H1 (cell line): ENCODE results near the gene BCAR1. TPM values are rescaled to one million over a fixed set of nuclear protein-coding genes. Genes with fewer than 3 reads are reported as not detected.

Experiments
- CTCF ChIA-PET: fragments of 300-600 bp; sonication (Branson Sonifier 250); formaldehyde crosslinking; loops from one replicate; lab custom pipeline; 2021; ENCODE audit not compliant: partially characterized antibody; lab: Charles Lee
- POLR2A ChIA-PET: fragments of 300-600 bp; sonication (Branson Sonifier 250); formaldehyde crosslinking; loops from one replicate; lab custom pipeline; 2021; ENCODE audit warnings: inconsistent platforms; ENCODE audit not compliant: partially characterized antibody; lab: Charles Lee
- DNase-seq, 2 experiments: peaks; one replicate each; pipeline versions ENCODE4 v3.0.0 to v3.0.0-alpha.2; 2010 to 2022; ENCODE audit warnings: low spot score in 2 of 2, low read depth in 1 of 2, mixed read lengths in 1 of 2
- FAIRE-seq: peaks from 2 replicates; lab custom pipeline; 2011; peaks lifted over from hg19 to GRCh38; lab: Jason Lieb, UNC
- H2AFZ ChIP-seq: 2 replicates; pipeline ENCODE4 v1.8.1; 2012; ENCODE audit warnings: low read length, inconsistent platforms
- H2AK5ac ChIP-seq: 2 replicates; pipeline ENCODE4 v1.6.1; 2013; ENCODE audit warnings: low read depth, low read length
- H2BK120ac ChIP-seq: replicated peaks from 2 replicates; pipeline ENCODE3; 2013; ENCODE audit warnings: low read depth, low read length, inconsistent platforms
- H2BK12ac ChIP-seq: 2 replicates; pipeline ENCODE4 v1.6.1; 2013; ENCODE audit warnings: low read depth, low read length
- H2BK15ac ChIP-seq: 2 replicates; pipeline ENCODE4 v1.6.1; 2013; ENCODE audit warnings: low read length
- H2BK20ac ChIP-seq: 2 replicates; pipeline ENCODE4 v1.6.1; 2013; ENCODE audit warnings: low read length
- H2BK5ac ChIP-seq: 2 replicates; pipeline ENCODE4 v1.6.1; 2013; ENCODE audit warnings: low read depth, low read length
- H3K14ac ChIP-seq: 2 replicates; pipeline ENCODE4 v1.6.1; 2013; ENCODE audit warnings: inconsistent platforms; ENCODE audit not compliant: insufficient read length
- H3K18ac ChIP-seq: 2 replicates; pipeline ENCODE4 v1.6.1; 2013; ENCODE audit warnings: low read length; ENCODE audit errors: extremely low read depth
- H3K23ac ChIP-seq: 2 replicates; pipeline ENCODE4 v1.6.1; 2013; ENCODE audit warnings: inconsistent platforms; ENCODE audit not compliant: insufficient read length
- H3K23me2 ChIP-seq: 2 replicates; pipeline ENCODE4 v1.6.1; 2013; ENCODE audit warnings: low read depth, low read length
- H3K27ac ChIP-seq: 2 replicates; pipeline ENCODE4 v1.6.1; 2011; ENCODE audit warnings: low read depth, low read length, inconsistent platforms
- H3K27me3 ChIP-seq, 4 experiments: replicated peaks in 1 of 4; 1 replicate in 1 of 4; 2 replicates in 3 of 4; pipeline versions ENCODE4 v1.6.1 to v1.8.1; 2011 to 2013; ENCODE audit warnings: low read length in 3 of 4, mild to moderate bottlenecking in 3 of 4, inconsistent platforms in 2 of 4, mixed read lengths in 2 of 4, moderate library complexity in 1 of 4; ENCODE audit not compliant: control insufficient read depth in 3 of 4, insufficient read depth in 3 of 4; ENCODE audit errors: extremely low read depth in 1 of 4
- H3K36me3 ChIP-seq, 4 experiments: 2 replicates each; pipeline versions ENCODE4 v1.6.1 to v1.8.1; 2011 to 2013; ENCODE audit warnings: mild to moderate bottlenecking in 4 of 4, low read length in 3 of 4, moderate library complexity in 2 of 4, control low read depth in 1 of 4, inconsistent platforms in 1 of 4; ENCODE audit not compliant: insufficient read depth in 4 of 4, control insufficient read depth in 2 of 4
- H3K4ac ChIP-seq: replicated peaks from 2 replicates; pipeline ENCODE3; 2013; ENCODE audit warnings: low read length, low read depth, mixed read lengths, inconsistent platforms; ENCODE audit not compliant: insufficient read length
- H3K4me1 ChIP-seq, 4 experiments: replicated peaks in 1 of 4; 1 replicate in 1 of 4; 2 replicates in 3 of 4; pipeline versions ENCODE4 v1.6.1 to v1.8.1; 2011 to 2013; ENCODE audit warnings: low read length in 3 of 4, inconsistent platforms in 2 of 4, mixed read lengths in 1 of 4; ENCODE audit not compliant: insufficient read depth in 4 of 4, control insufficient read depth in 3 of 4
- H3K4me2 ChIP-seq, 2 experiments: 2 replicates each; pipeline versions ENCODE4 v1.6.1 to v1.8.1; 2011 to 2013; ENCODE audit warnings: low read depth in 2 of 2, low read length in 2 of 2, control low read depth in 1 of 2, inconsistent platforms in 1 of 2, mild to moderate bottlenecking in 1 of 2; ENCODE audit not compliant: insufficient read depth in 1 of 2
- H3K4me3 ChIP-seq, 4 experiments: fragments of 200-600, 300-600 bp in 1 of 4; sonication (generic), shearing (Covaris generic), sonication (Bioruptor Twin) in 1 of 4; 2 replicates each; pipeline versions ENCODE4 v1.5.1 to v1.8.1; 2011 to 2016; ENCODE audit warnings: low read length in 4 of 4, low read depth in 3 of 4, control low read depth in 2 of 4, inconsistent platforms in 2 of 4, mild to moderate bottlenecking in 2 of 4, mixed read lengths in 1 of 4, moderate library complexity in 1 of 4; ENCODE audit not compliant: insufficient read depth in 2 of 4; ENCODE audit errors: extremely low read depth in 1 of 4
- H3K56ac ChIP-seq: replicated peaks from 2 replicates; pipeline ENCODE3; 2013; ENCODE audit warnings: low read depth, mild to moderate bottlenecking, mixed read lengths, low read length, inconsistent platforms; ENCODE audit not compliant: insufficient read length
- H3K79me1 ChIP-seq: 2 replicates; pipeline ENCODE4 v1.6.1; 2013; ENCODE audit warnings: low read depth, low read length, control low read depth
- H3K79me2 ChIP-seq, 2 experiments: 2 replicates each; pipeline versions ENCODE4 v1.6.1 to v1.8.1; 2012 to 2013; ENCODE audit warnings: low read length in 2 of 2, mild to moderate bottlenecking in 2 of 2, inconsistent platforms in 1 of 2; ENCODE audit not compliant: insufficient read depth in 2 of 2, control insufficient read depth in 1 of 2
- H3K9ac ChIP-seq, 4 experiments: replicated peaks in 1 of 4; 1 replicate in 1 of 4; 2 replicates in 3 of 4; pipeline versions ENCODE4 v1.6.1 to v1.8.1; 2011 to 2013; ENCODE audit warnings: low read depth in 3 of 4, low read length in 3 of 4, control low read depth in 2 of 4, mild to moderate bottlenecking in 2 of 4, moderate library complexity in 2 of 4, inconsistent platforms in 1 of 4; ENCODE audit errors: extremely low read depth in 1 of 4
- H3K9me3 ChIP-seq, 2 experiments: 2 replicates each; pipeline versions ENCODE4 v1.6.1 to v1.8.1; 2012 to 2013; ENCODE audit warnings: mild to moderate bottlenecking in 2 of 2, moderate library complexity in 2 of 2, control low read depth in 1 of 2, inconsistent platforms in 1 of 2, low read depth in 1 of 2, low read length in 1 of 2, mixed read lengths in 1 of 2; ENCODE audit not compliant: insufficient read depth in 2 of 2
- H4K20me1 ChIP-seq, 2 experiments: replicated peaks in 1 of 2; 2 replicates each; pipeline versions ENCODE3 to v1.8.1; 2011 to 2013; ENCODE audit warnings: inconsistent platforms in 2 of 2, low read length in 2 of 2, mild to moderate bottlenecking in 1 of 2; ENCODE audit not compliant: insufficient read depth in 2 of 2, control insufficient read depth in 1 of 2
- H4K5ac ChIP-seq: 2 replicates; pipeline ENCODE4 v1.6.1; 2013; ENCODE audit warnings: low read length, low read depth, mixed read lengths, inconsistent platforms; ENCODE audit not compliant: insufficient read length
- H4K8ac ChIP-seq: 2 replicates; pipeline ENCODE4 v1.8.0; 2013; ENCODE audit warnings: mild to moderate bottlenecking, moderate library complexity, low read length, inconsistent platforms; ENCODE audit not compliant: insufficient read depth; ENCODE audit errors: extremely low read depth
- H4K91ac ChIP-seq: replicated peaks from 2 replicates; pipeline ENCODE3; 2013; ENCODE audit warnings: low read length, mixed read lengths, inconsistent platforms; ENCODE audit not compliant: insufficient read length
- ATF2 ChIP-seq: IDR thresholded peaks from 2 replicates; pipeline ENCODE4 v1.6.1; 2012; ENCODE audit warnings: low read length, inconsistent platforms
- BACH1 ChIP-seq: IDR thresholded peaks from 2 replicates; pipeline ENCODE4 v1.6.1; 2012; ENCODE audit warnings: low read length, improper control_type of control experiment
- BRCA1 ChIP-seq: IDR thresholded peaks from 2 replicates; pipeline ENCODE4 v1.6.1; 2012; ENCODE audit warnings: low read depth, low read length, improper control_type of control experiment
- EP300 ChIP-seq, 2 experiments: IDR thresholded peaks; 1 replicate in 1 of 2; 2 replicates in 1 of 2; pipeline ENCODE4 v1.6.1; 2011 to 2012; ENCODE audit warnings: low read depth in 2 of 2, low read length in 2 of 2, mild to moderate bottlenecking in 2 of 2, borderline replicate concordance in 1 of 2, inconsistent platforms in 1 of 2, moderate library complexity in 1 of 2
- HDAC6 ChIP-seq: IDR thresholded peaks from one replicate; pipeline ENCODE4 v1.7.1; 2012; ENCODE audit warnings: low read depth, mild to moderate bottlenecking, inconsistent platforms, low read length, moderate library complexity
- KDM5A ChIP-seq: fragments of 200-600 bp; IDR thresholded peaks from 2 replicates; pipeline ENCODE4 v1.7.1; 2012; ENCODE audit warnings: mild to moderate bottlenecking, low read length, inconsistent platforms, mixed read lengths
- MAFK ChIP-seq: IDR thresholded peaks from 2 replicates; pipeline ENCODE4 v1.6.1; 2012; ENCODE audit warnings: low read depth, mild to moderate bottlenecking, improper control_type of control experiment, low read length
- RBBP5 ChIP-seq: IDR thresholded peaks from 2 replicates; pipeline ENCODE4 v1.7.1; 2012; ENCODE audit warnings: low read depth, mild to moderate bottlenecking, inconsistent platforms, low read length, moderate library complexity, borderline replicate concordance
- TBP ChIP-seq: IDR thresholded peaks from 2 replicates; pipeline ENCODE4 v1.6.1; 2011; ENCODE audit warnings: low read depth, low read length, improper control_type of control experiment
- WGBS, 2 experiments: shearing (Covaris generic) in 1 of 2; methylation state at CpG; one replicate each; pipeline versions ENCODE4 v1.1.6 to v1.1.7; 2013 to 2015; ENCODE audit warnings: low lambda C conversion rate in 2 of 2, mixed read lengths in 2 of 2, inconsistent platforms in 1 of 2, low coverage in 1 of 2, missing lambda C conversion rate in 1 of 2; ENCODE audit not compliant: insufficient replicate concordance in 2 of 2, insufficient coverage in 1 of 2, insufficient read length in 1 of 2; ENCODE audit errors: extremely low coverage in 1 of 2, missing lambda C conversion rate in 1 of 2; 5-methylcytosine and 5-hydroxymethylcytosine counted together
- polyA plus RNA-seq, 7 experiments: library from polyadenylated mRNA; depleted of rRNA in 3 of 7; stranded (reverse) in 5 of 7; unstranded in 2 of 7; fragments of >200 nt in 5 of 7; fragments of 200-250 nt in 2 of 7; gene quantifications; 1 replicate in 5 of 7; 2 replicates in 1 of 7; 4 replicates in 1 of 7; pipeline versions ENCODE4 v1.2.1 to v1.2.3, GENCODE V29; 2011 to 2013; ENCODE audit warnings: missing spikeins in 2 of 7, mixed read lengths in 2 of 7
- total RNA-seq: library from RNA; stranded (reverse); fragmentation: NEBNext Ultra II Directional; extraction: Animal tissue kit (Norgen Biotek cat#: 25700); gene quantifications from 2 replicates; pipeline ENCODE4 v1.2.1, GENCODE V29; 2021

Gene BCAR1
- total and polyA plus RNA-seq, 2 of the 8 experiments (the other 6 are each of a cell fraction or from before 2014, with no cell fraction given) = 59.8 to 105 TPM

- 0 out of 2 replicates have a peak overlapping the region, but pooled peaks have one; percentile 16 for H3K27ac ChIP-seq
- peaks cover 0 to 86% of the 10 kb centered on the region in 2 experiments; a peak in 2 of 4 replicates for H3K79me2 ChIP-seq
- no peak overlapping the region for H3K14ac ChIP-seq
- peaks cover 15 to 38% of the 10 kb centered on the region in 2 experiments for H4K20me1 ChIP-seq
- peak overlapping the region; percentile 29; the same call in 1 of the 2 replicates for H2AK5ac ChIP-seq
- H4K8ac ChIP-seq = no peak overlapping the region
- H3K36me3 ChIP-seq = no peaks in the 10 kb centered on the region
- WGBS, 2 experiments = 90% methylated on average over 8 of the region's 10 CpGs; no CpG with 5 or more reads in 1 of the 2 experiments
- CTCF ChIA-PET = interaction anchor here (0.6 to 1.8 kb wide), 4 partner anchors 22 to 61 kb away, joined by 3 to 13 read pairs (median 6); no protein-coding TSS in a partner anchor
- FAIRE-seq (no peak), DNase-seq (no peak)
- no peak overlapping the region for H2BK12ac ChIP-seq
- H3K4me1 ChIP-seq = peaks cover 0 to 48% (median 33%) of the 10 kb centered on the region in 4 experiments; a peak in 6 of 7 replicates
- H2BK15ac ChIP-seq = peak overlapping the region; percentile 4; the same call in 1 of the 2 replicates
- H4K5ac ChIP-seq = no peak overlapping the region
- no peak overlapping the region for H2BK20ac ChIP-seq
- no peak overlapping the region for H3K4ac ChIP-seq
- peak overlapping the region in 1 of 2 experiments; percentile 32; a peak in 2 of 4 replicates for H3K4me2 ChIP-seq
- H3K23me2 ChIP-seq = peaks cover 7% of the 10 kb centered on the region; the same call in 1 of the 2 replicates
- no peak overlapping the region for H3K23ac ChIP-seq
- H3K9me3 ChIP-seq = no peaks in the 10 kb centered on the region
- H4K91ac ChIP-seq = no peak overlapping the region
- H3K56ac ChIP-seq = no peak overlapping the region
- H3K27me3 ChIP-seq = no peaks in the 10 kb centered on the region
- no peak overlapping the region for H2BK120ac ChIP-seq
- POLR2A ChIA-PET = interaction anchor here (1.0 to 9.2 kb wide), 3 partner anchors 8 to 16 kb away, joined by 6 to 158 read pairs (median 9); partner anchors contain the start of gene BCAR1
- no peak overlapping the region; a peak in 1 of 7 replicates for H3K9ac ChIP-seq
- H3K18ac ChIP-seq = no peak overlapping the region; the same call in 1 of the 2 replicates
- no peak overlapping the region for H2AFZ ChIP-seq
- H2BK5ac ChIP-seq = peak overlapping the region; percentile 78; the same call in 1 of the 2 replicates
- H3K4me3 ChIP-seq = no peak overlapping the region
- H3K79me1 ChIP-seq = peaks cover 37% of the 10 kb centered on the region
- TF ChIP-seq BRCA1 = no peak
- TF ChIP-seq BACH1 = no peak
- no peak for TF ChIP-seq KDM5A
- no peak for TF ChIP-seq EP300 (IDR thresholded peaks at IDR 0.05; ENCODE audit: borderline replicate concordance in 1 of 2, low read depth in 2 of 2, low read length in 2 of 2)
- no peak for TF ChIP-seq MAFK
- no peak for TF ChIP-seq ATF2
- no peak for TF ChIP-seq RBBP5
- TF ChIP-seq TBP = no peak
- no peak for TF ChIP-seq HDAC6
Measured at GRCh38 chr16:75260851-75261589, 9.6 kb upstream of the BCAR1 start.
